ENCODE results near the gene MTERF1. TPM values are rescaled to one million over a fixed set of nuclear protein-coding genes. Genes with fewer than 3 reads are reported as not detected.
A peak's percentile ranks its signal among the peaks of the same experiment; 100 is the strongest.

The MTERF1 gene
- total and polyA plus RNA-seq, 9 of the 15 experiments (the other 6 are each of a cell fraction or from before 2014, with no cell fraction given): 15.7 to 49.2 (median 29.1) TPM

DNA sequence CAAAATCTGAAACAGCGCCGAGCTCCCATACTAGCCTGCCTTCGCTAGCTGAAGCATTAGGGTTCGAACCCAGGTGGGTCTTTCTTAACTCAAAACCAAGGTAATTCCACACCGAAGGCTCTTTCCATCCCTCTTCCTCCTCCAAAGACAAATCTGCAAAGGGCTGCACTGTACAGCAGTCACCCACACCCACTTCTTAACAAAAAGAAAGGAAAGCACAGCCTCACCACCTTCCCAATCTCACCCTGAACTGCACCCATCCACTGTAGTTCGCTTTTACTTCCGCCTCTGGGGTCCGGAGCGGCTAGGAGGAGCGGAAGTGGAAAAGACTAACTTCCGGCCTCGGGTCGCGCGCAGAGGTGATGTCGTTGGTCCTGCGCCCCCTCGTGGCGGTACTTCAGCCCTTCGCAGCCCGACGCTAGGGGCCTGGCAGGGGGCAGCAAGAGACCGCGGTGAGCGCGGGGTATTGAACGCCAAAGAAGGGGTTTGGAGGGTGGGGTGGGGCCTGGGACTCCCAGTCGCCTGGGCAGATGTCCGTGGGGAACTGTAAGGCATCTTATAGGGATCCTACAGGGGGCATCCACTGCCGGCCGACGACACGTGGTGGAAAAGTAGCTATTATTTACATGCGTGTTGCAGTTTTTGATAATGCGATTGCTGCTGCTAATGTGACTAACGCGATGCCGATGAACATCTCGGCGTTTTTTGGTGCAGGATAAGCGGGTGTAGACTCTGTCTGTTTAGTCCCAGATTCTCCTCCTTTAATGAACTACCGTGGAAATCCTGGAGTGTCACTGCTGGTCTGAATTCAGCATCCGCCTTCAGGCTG is at the start of gene MTERF1 (continued):
- TF ChIP-seq NR3C1 (CRISPR knock-in tag; IDR thresholded peaks at IDR 0.05) (no peak), STAG1 (CRISPR knock-in tag; IDR thresholded peaks at IDR 0.05; ENCODE audit: borderline replicate concordance) (no peak; the same call in 1 of the 2 replicates), MAFG (tag; conservative IDR thresholded peaks at IDR 0.05) (no peak), CSDE1 (IDR thresholded peaks at IDR 0.05) (no peak; a peak in 1 of 4 replicates), SMARCC2 (IDR thresholded peaks at IDR 0.05; ENCODE audit: low read depth) (no peak), ZNF431 (CRISPR knock-in tag; IDR thresholded peaks at IDR 0.05) (no peak), NR2F6 (CRISPR knock-in tag; IDR thresholded peaks at IDR 0.05) (no peak), RBM25 (IDR thresholded peaks at IDR 0.05; ENCODE audit: low read depth, low read length, severe bottlenecking) (no peak), ZNF778 (CRISPR knock-in tag; IDR thresholded peaks at IDR 0.05) (no peak), ZBTB7A (IDR thresholded peaks at IDR 0.05; ENCODE audit: borderline replicate concordance, control insufficient read depth, low read depth, low read length) (peak; percentile 81; the same call in 1 of the 2 replicates), SMAD3 (CRISPR knock-in tag; conservative IDR thresholded peaks at IDR 0.05) (no peak; the same call in 1 of the 2 replicates), RFX1 (IDR thresholded peaks at IDR 0.05) (no peak)
- TF ChIP-seq, protein P1, sequence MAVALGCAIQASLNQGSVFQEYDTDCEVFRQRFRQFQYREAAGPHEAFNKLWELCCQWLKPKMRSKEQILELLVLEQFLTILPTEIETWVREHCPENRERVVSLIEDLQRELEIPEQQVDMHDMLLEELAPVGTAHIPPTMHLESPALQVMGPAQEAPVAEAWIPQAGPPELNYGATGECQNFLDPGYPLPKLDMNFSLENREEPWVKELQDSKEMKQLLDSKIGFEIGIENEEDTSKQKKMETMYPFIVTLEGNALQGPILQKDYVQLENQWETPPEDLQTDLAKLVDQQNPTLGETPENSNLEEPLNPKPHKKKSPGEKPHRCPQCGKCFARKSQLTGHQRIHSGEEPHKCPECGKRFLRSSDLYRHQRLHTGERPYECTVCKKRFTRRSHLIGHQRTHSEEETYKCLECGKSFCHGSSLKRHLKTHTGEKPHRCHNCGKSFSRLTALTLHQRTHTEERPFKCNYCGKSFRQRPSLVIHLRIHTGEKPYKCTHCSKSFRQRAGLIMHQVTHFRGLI (CRISPR knock-in tag; IDR thresholded peaks at IDR 0.05): no peak
- TF ChIP-seq, protein P2, sequence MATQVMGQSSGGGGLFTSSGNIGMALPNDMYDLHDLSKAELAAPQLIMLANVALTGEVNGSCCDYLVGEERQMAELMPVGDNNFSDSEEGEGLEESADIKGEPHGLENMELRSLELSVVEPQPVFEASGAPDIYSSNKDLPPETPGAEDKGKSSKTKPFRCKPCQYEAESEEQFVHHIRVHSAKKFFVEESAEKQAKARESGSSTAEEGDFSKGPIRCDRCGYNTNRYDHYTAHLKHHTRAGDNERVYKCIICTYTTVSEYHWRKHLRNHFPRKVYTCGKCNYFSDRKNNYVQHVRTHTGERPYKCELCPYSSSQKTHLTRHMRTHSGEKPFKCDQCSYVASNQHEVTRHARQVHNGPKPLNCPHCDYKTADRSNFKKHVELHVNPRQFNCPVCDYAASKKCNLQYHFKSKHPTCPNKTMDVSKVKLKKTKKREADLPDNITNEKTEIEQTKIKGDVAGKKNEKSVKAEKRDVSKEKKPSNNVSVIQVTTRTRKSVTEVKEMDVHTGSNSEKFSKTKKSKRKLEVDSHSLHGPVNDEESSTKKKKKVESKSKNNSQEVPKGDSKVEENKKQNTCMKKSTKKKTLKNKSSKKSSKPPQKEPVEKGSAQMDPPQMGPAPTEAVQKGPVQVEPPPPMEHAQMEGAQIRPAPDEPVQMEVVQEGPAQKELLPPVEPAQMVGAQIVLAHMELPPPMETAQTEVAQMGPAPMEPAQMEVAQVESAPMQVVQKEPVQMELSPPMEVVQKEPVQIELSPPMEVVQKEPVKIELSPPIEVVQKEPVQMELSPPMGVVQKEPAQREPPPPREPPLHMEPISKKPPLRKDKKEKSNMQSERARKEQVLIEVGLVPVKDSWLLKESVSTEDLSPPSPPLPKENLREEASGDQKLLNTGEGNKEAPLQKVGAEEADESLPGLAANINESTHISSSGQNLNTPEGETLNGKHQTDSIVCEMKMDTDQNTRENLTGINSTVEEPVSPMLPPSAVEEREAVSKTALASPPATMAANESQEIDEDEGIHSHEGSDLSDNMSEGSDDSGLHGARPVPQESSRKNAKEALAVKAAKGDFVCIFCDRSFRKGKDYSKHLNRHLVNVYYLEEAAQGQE (IDR thresholded peaks at IDR 0.05; ENCODE audit: borderline replicate concordance): peak; percentile 94
- TF ChIP-seq, protein P2 (CRISPR knock-in tag; IDR thresholded peaks at IDR 0.05; ENCODE audit: low read depth): peak; percentile 83
- TF ChIP-seq, protein P3, sequence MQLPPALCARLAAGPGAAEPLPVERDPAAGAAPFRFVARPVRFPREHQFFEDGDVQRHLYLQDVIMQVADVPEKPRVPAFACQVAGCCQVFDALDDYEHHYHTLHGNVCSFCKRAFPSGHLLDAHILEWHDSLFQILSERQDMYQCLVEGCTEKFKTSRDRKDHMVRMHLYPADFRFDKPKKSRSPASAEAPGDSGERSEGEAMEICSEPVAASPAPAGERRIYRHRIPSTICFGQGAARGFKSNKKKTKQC (CRISPR knock-in tag; IDR thresholded peaks at IDR 0.05): no peak; the same call in 1 of the 2 replicates
- TF ChIP-seq, protein P4, sequence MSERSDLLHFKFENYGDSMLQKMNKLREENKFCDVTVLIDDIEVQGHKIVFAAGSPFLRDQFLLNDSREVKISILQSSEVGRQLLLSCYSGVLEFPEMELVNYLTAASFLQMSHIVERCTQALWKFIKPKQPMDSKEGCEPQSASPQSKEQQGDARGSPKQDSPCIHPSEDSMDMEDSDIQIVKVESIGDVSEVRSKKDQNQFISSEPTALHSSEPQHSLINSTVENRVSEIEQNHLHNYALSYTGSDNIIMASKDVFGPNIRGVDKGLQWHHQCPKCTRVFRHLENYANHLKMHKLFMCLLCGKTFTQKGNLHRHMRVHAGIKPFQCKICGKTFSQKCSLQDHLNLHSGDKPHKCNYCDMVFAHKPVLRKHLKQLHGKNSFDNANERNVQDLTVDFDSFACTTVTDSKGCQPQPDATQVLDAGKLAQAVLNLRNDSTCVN (CRISPR knock-in tag; IDR thresholded peaks at IDR 0.05): 0 out of 2 replicates have a peak, but pooled peaks have one; percentile 80

All from K562 (cell line).